Measurements from ENCODE around the gene ITPR2. TPM values are rescaled to one million over a fixed set of nuclear protein-coding genes. Genes with fewer than 3 reads are reported as not detected.

The ITPR2 gene
- total RNA-seq, 1 experiment from 2014 or later = 26.0 TPM

DNA sequence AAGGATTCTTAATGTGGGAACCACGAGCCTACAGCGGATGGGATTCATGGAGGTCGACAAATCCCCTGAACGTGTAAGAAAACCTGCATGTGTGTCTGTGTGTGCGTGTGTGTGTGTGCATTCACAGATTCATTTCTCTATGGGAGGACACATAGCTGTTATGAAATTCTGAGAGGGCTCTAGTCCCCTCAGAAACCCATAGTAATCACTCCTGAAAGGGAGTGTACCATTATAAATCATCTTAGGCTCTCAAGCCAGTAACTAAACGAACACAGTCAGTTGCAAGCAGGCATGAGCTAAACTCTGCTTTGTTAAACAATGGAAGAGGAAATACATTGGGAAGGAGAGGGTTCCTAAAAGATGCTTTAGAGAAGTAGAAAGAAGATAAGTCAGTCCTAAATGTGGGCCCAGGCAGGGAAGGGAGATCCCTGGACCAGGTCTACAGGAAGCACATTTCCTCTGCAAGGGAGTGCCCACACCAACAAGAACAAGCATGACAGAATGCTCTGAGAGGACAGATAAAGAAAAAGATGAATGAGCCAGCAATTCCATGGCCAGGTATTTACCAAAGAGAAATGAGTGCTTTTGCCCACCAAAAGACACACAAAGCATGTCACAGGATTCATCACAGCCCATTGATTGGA, 91.3 kb downstream of the ITPR2 start:
- Histone ChIP-seq H3F3A (ENCODE audit: insufficient read depth, low read depth) (no peaks in the 10 kb centered on the region), H3K9me3 (ENCODE audit: insufficient read depth, low read depth) (no peaks in the 10 kb centered on the region; the same call in 1 of the 2 replicates), H3K36me3 (ENCODE audit: low read depth) (no peaks in the 10 kb centered on the region), H3K4me2 (no peak overlapping the region), H3K4me1 (replicated peaks; ENCODE audit: insufficient read depth) (no peaks in the 10 kb centered on the region), H3K4me3 (no peak overlapping the region), H3K27ac (no peak overlapping the region), H4K20me1 (ENCODE audit: insufficient read depth) (no peaks in the 10 kb centered on the region), H2AFZ (no peak overlapping the region), H3K79me2 (ENCODE audit: low read depth) (no peaks in the 10 kb centered on the region), H3K9me2 (ENCODE audit: insufficient read depth) (no peaks in the 10 kb centered on the region), H3K27me3 (ENCODE audit: insufficient read depth, low read depth) (no peaks in the 10 kb centered on the region)
- intact Hi-C loops (cut with micrococcal nuclease; ENCODE audit: unreplicated experiment) = no loop called here
- ChIA-PET CTCF (no interaction called here), POLR2A (ENCODE audit: unreplicated experiment) (no interaction called here)
- BruUV-seq (replicated peaks) = no TSS peak
- TF ChIP-seq, protein P1, sequence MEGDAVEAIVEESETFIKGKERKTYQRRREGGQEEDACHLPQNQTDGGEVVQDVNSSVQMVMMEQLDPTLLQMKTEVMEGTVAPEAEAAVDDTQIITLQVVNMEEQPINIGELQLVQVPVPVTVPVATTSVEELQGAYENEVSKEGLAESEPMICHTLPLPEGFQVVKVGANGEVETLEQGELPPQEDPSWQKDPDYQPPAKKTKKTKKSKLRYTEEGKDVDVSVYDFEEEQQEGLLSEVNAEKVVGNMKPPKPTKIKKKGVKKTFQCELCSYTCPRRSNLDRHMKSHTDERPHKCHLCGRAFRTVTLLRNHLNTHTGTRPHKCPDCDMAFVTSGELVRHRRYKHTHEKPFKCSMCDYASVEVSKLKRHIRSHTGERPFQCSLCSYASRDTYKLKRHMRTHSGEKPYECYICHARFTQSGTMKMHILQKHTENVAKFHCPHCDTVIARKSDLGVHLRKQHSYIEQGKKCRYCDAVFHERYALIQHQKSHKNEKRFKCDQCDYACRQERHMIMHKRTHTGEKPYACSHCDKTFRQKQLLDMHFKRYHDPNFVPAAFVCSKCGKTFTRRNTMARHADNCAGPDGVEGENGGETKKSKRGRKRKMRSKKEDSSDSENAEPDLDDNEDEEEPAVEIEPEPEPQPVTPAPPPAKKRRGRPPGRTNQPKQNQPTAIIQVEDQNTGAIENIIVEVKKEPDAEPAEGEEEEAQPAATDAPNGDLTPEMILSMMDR (conservative IDR thresholded peaks at IDR 0.05) = no peak
- TF ChIP-seq EZH2 (IDR thresholded peaks at IDR 0.05; ENCODE audit: low read depth) = no peak
- DNase-seq = no peak

DNA sequence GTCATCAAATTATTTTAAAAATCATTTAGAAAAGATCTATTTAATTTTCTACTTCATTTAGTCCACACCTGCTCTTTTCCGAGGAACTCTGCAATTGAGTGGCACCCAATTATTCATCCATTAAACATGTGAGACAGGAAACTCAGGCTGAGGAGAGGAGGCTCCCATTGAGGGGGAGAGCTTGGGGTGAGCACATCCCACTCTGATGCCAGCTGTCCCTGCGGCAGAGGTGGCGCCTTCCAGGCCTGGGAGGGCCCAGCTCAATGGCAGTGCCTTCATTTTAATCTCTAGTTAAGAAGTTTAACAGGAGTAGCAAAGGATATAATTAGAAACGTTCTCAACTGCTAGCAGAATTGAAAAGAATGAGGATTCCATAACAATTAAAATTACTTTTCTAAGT, 92.0 kb downstream of the ITPR2 start:
- no peaks in the 10 kb centered on the region for H3K36me3 ChIP-seq (ENCODE audit: low read depth)
- DNase-seq = no peak
- TF ChIP-seq EZH2 (IDR thresholded peaks at IDR 0.05; ENCODE audit: low read depth) = no peak
- TF ChIP-seq, protein P1 (conservative IDR thresholded peaks at IDR 0.05) = no peak
- no peak overlapping the region for H3K4me3 ChIP-seq
- no peaks in the 10 kb centered on the region for H3K79me2 ChIP-seq (ENCODE audit: low read depth)
- ChIA-PET POLR2A (ENCODE audit: unreplicated experiment) (no interaction called here), CTCF (no interaction called here)
- H3K4me1 ChIP-seq (replicated peaks; ENCODE audit: insufficient read depth) = no peaks in the 10 kb centered on the region
- intact Hi-C loops (cut with micrococcal nuclease; ENCODE audit: unreplicated experiment) = no loop called here
- no peaks in the 10 kb centered on the region for H4K20me1 ChIP-seq (ENCODE audit: insufficient read depth)
- no peaks in the 10 kb centered on the region for H3K27me3 ChIP-seq (ENCODE audit: insufficient read depth, low read depth)
- H3K9me3 ChIP-seq (ENCODE audit: insufficient read depth, low read depth) = no peaks in the 10 kb centered on the region; the same call in 1 of the 2 replicates
- no TSS peak for BruUV-seq (replicated peaks)
- no peak overlapping the region for H3K4me2 ChIP-seq
- H3K9me2 ChIP-seq (ENCODE audit: insufficient read depth) = no peaks in the 10 kb centered on the region
- no peak overlapping the region for H3K27ac ChIP-seq
- no peak overlapping the region for H2AFZ ChIP-seq
- H3F3A ChIP-seq (ENCODE audit: insufficient read depth, low read depth) = no peaks in the 10 kb centered on the region

DNA sequence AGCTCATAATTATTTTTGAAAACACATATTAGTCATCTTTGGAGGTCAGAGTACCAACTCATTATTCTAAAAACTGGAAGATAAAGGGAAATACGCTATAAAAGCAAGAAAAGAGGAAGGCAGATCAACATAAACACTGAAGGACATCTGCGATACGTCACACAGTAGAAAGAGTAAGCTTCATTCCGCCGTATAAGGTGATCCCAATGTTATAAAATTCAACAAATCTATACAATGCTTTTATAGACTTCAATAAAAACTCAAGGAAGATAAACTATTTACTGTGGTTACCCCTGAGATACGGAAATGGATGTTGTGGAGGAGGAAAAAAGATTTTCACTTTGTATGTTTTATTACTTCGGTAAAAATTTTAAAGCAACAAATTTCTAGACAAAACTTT, 92.6 kb downstream of the ITPR2 start:
- POLR2A ChIA-PET (ENCODE audit: unreplicated experiment) = interaction anchor here (0.7 kb wide), 1 partner anchor 68 kb away, joined by 4 read pairs; no protein-coding TSS in a partner anchor
- no TSS peak for BruUV-seq (replicated peaks)
- Histone ChIP-seq H3K4me2 (no peak overlapping the region), H3K9me3 (ENCODE audit: insufficient read depth, low read depth) (no peaks in the 10 kb centered on the region; the same call in 1 of the 2 replicates), H3F3A (ENCODE audit: insufficient read depth, low read depth) (no peaks in the 10 kb centered on the region), H3K27ac (no peak overlapping the region), H2AFZ (no peak overlapping the region), H3K9me2 (ENCODE audit: insufficient read depth) (no peaks in the 10 kb centered on the region), H4K20me1 (ENCODE audit: insufficient read depth) (no peaks in the 10 kb centered on the region), H3K4me3 (no peak overlapping the region), H3K79me2 (ENCODE audit: low read depth) (no peaks in the 10 kb centered on the region), H3K36me3 (ENCODE audit: low read depth) (no peaks in the 10 kb centered on the region), H3K27me3 (ENCODE audit: insufficient read depth, low read depth) (no peaks in the 10 kb centered on the region), H3K4me1 (replicated peaks; ENCODE audit: insufficient read depth) (no peaks in the 10 kb centered on the region)
- CTCF ChIA-PET = no interaction called here
- DNase-seq = no peak
- intact Hi-C loops (cut with micrococcal nuclease; ENCODE audit: unreplicated experiment) = no loop called here
- TF ChIP-seq EZH2 (IDR thresholded peaks at IDR 0.05; ENCODE audit: low read depth) = no peak
- TF ChIP-seq, protein P1 (conservative IDR thresholded peaks at IDR 0.05) = no peak

All from PC-9 (cell line).